ENCODE measurements around the gene OR5F1. TPM values are rescaled to one million over a fixed set of nuclear protein-coding genes. Genes with fewer than 3 reads are reported as not detected.

The OR5F1 gene
- total RNA-seq: not detected

GRCh38 chr11:55994525-55994924 is at the start of gene OR5F1:
OR5F1 (minus strand) TSS chr11:55994625; CDS start chr11:55994625, 0 bp downstream.
- Mint-ChIP-seq H3K9me3 (peaks cover 30% of the 10 kb centered on the region), H3K4me3 (no peak within 1 kb of the TSS), H3K36me3 (ENCODE audit: low read depth) (no peaks in the 10 kb centered on the region), H3K27me3 (no peaks in the 10 kb centered on the region), H3K4me1 (no peaks in the 10 kb centered on the region), H3K27ac (no peak within 1 kb of the TSS)
- ATAC-seq (replicated peaks): no peak

DNA sequence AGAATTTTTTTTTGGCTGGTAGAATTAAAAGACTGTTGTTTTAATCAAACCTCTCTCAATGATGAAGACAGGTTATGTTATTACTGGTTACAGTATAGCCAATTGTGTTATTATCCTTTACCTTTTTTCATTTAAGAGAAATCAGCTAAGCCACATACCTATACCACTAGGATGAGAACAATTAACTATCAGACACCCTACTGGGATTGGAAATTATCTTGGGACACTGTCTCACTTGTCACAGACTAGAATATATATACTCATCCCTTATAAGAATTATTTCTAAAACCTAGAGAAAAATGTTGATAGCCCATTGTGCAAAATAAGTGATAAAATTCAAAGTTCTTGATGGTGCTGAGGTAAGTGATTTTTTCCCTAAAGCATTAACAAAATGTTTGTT is 32.9 kb upstream of the OR5F1 start, which contains the start of gene OR5AS1:
Gene OR5AS1, plus strand, starts transcription at position 301 of the 400 bp plus-strand sequence. CDS start 2,765 bp downstream, outside the sequence.
- H3K27me3 Mint-ChIP-seq: no peaks in the 10 kb centered on the region
- H3K9me3 Mint-ChIP-seq: peaks cover 8% of the 10 kb centered on the region
- no peak within 1 kb of the TSS for H3K27ac Mint-ChIP-seq
- H3K4me3 Mint-ChIP-seq: no peak within 1 kb of the TSS
- H3K36me3 Mint-ChIP-seq (ENCODE audit: low read depth): no peaks in the 10 kb centered on the region
- H3K4me1 Mint-ChIP-seq: no peaks in the 10 kb centered on the region
- ATAC-seq (replicated peaks): no peak

GRCh38 chr11:56013805-56014204 is 19.4 kb upstream of the OR5F1 start:
- no peak for ATAC-seq (replicated peaks)
- Mint-ChIP-seq H3K27ac (no peak overlapping the region), H3K4me3 (no peak overlapping the region), H3K27me3 (no peaks in the 10 kb centered on the region), H3K36me3 (ENCODE audit: low read depth) (no peaks in the 10 kb centered on the region), H3K4me1 (no peaks in the 10 kb centered on the region), H3K9me3 (peaks cover 12% of the 10 kb centered on the region)

GRCh38 chr11:56010716-56011115 is 16.3 kb upstream of the OR5F1 start:
- Mint-ChIP-seq H3K36me3 (ENCODE audit: low read depth) (no peaks in the 10 kb centered on the region), H3K9me3 (peaks cover 16% of the 10 kb centered on the region), H3K4me1 (no peaks in the 10 kb centered on the region), H3K27me3 (no peaks in the 10 kb centered on the region), H3K27ac (no peak overlapping the region), H3K4me3 (no peak overlapping the region)
- no peak for ATAC-seq (replicated peaks)

- no peak overlapping the region for H3K27ac Mint-ChIP-seq
- H3K36me3 Mint-ChIP-seq (ENCODE audit: low read depth): no peaks in the 10 kb centered on the region
- H3K4me3 Mint-ChIP-seq: no peak overlapping the region
- H3K27me3 Mint-ChIP-seq: no peaks in the 10 kb centered on the region
- H3K9me3 Mint-ChIP-seq: peaks cover 20% of the 10 kb centered on the region
- no peaks in the 10 kb centered on the region for H3K4me1 Mint-ChIP-seq
- no peak for ATAC-seq (replicated peaks)
Observed at GRCh38 chr11:55970935-55971334, 23.5 kb downstream of the OR5F1 start.

DNA sequence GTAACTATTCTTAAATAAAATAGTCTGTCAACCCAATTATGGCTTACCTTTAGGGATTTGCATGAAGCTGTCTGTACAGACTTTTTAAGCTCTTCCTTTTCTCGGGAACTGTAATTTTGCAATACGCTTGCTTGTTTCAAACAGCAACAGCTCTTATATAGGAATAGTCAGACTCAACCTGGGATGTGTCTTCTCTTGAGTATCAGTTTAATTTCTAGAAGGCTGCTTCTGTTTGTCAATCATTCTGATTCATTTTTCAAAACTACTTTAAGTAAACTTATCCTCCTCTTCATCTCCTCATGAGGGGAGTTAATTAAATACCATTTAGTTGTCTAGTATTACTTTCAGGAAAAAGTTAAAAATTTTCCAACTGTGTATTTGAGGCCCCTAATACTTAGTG is 24.6 kb downstream of the OR5F1 start, which contains the start of gene OR10AG1:
Gene OR10AG1, minus strand, starts transcription at position 101 of the 400 bp plus-strand sequence. Its CDS starts 38 bp downstream, at position 63.
- Mint-ChIP-seq H3K4me3 (no peak within 1 kb of the TSS), H3K27ac (no peak within 1 kb of the TSS), H3K27me3 (no peaks in the 10 kb centered on the region), H3K36me3 (ENCODE audit: low read depth) (no peaks in the 10 kb centered on the region), H3K4me1 (no peaks in the 10 kb centered on the region), H3K9me3 (peaks cover 20% of the 10 kb centered on the region)
- no peak for ATAC-seq (replicated peaks)

GRCh38 chr11:55967914-55968313 is 26.5 kb downstream of the OR5F1 start:
- no peak overlapping the region for H3K27ac Mint-ChIP-seq

DNA sequence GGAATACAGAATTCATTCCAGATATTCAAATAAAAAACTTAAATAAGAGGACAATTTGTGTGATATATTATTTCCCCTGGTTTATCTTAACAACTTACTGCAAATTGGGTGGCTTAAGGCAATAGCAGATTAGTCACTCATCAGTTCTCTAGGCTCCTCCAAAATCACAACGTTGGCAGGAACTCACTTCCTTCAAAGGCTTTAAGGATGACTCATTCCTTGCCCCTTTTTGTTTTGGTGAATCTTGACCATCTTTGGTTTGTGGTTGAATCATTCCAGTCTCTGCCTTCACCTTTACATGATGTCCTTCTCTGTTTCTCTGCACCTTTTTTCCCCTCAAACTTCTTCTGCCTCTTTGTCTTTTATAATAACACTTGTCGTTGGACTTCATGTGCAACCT is 28.0 kb downstream of the OR5F1 start:
- no peak overlapping the region for H3K27ac Mint-ChIP-seq
- H3K4me1 Mint-ChIP-seq: no peaks in the 10 kb centered on the region
- H3K27me3 Mint-ChIP-seq: no peaks in the 10 kb centered on the region
- H3K9me3 Mint-ChIP-seq: peaks cover 15% of the 10 kb centered on the region
- H3K4me3 Mint-ChIP-seq: no peak overlapping the region
- no peak for ATAC-seq (replicated peaks)
- no peaks in the 10 kb centered on the region for H3K36me3 Mint-ChIP-seq (ENCODE audit: low read depth)

More at GRCh38 chr11:55967914-55968313, 26.5 kb downstream of the OR5F1 start:
- ATAC-seq (replicated peaks): no peak
- Mint-ChIP-seq H3K9me3 (peaks cover 20% of the 10 kb centered on the region), H3K4me1 (no peaks in the 10 kb centered on the region), H3K27me3 (no peaks in the 10 kb centered on the region), H3K4me3 (no peak overlapping the region), H3K36me3 (ENCODE audit: low read depth) (no peaks in the 10 kb centered on the region)

- Mint-ChIP-seq H3K4me1 (no peaks in the 10 kb centered on the region), H3K27me3 (no peaks in the 10 kb centered on the region), H3K36me3 (ENCODE audit: low read depth) (no peaks in the 10 kb centered on the region), H3K27ac (no peak overlapping the region), H3K9me3 (peaks cover 5% of the 10 kb centered on the region), H3K4me3 (no peak overlapping the region)
- ATAC-seq (replicated peaks): no peak
Observed at GRCh38 chr11:55956521-55956920, 37.9 kb downstream of the OR5F1 start.

DNA sequence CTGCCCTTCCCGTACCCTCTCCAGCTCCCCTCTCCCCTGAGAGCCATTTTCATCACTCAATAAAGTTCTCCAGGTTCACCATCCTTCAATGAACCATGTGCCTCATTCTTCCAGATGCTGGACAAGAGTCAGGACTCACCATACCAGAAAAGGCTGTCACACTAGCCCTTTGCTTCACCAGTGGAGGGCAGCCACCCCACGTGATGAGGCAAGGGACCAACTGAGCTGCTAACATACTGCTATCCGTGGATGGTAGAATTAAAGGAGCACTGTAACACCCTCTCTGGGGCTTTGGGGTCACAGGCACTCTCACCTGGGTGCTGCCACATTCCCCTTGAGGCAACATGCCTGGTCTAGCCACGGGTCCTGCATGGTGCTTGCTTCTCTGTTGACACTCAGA is 45.1 kb downstream of the OR5F1 start:
- ATAC-seq (replicated peaks): no peak
- H3K27me3 Mint-ChIP-seq: no peaks in the 10 kb centered on the region
- H3K9me3 Mint-ChIP-seq: peaks cover 14% of the 10 kb centered on the region
- H3K27ac Mint-ChIP-seq: no peak overlapping the region
- H3K4me1 Mint-ChIP-seq: no peaks in the 10 kb centered on the region
- H3K36me3 Mint-ChIP-seq (ENCODE audit: low read depth): no peaks in the 10 kb centered on the region
- H3K4me3 Mint-ChIP-seq: no peak overlapping the region

Other genes with a start within 250 kb of the OR5F1 start
- gene OR5D13, start 221.2 kb downstream of the OR5F1 start, total RNA-seq: not detected
- not detected for gene OR5D14, start 199.1 kb downstream of the OR5F1 start, total RNA-seq
- gene OR5L1, start 183.3 kb downstream of the OR5F1 start, total RNA-seq: not detected
- gene OR5D18, start 175.0 kb downstream of the OR5F1 start, total RNA-seq: not detected
- not detected for gene OR5L2, start 167.4 kb downstream of the OR5F1 start, total RNA-seq
- gene OR5D16, start 155.9 kb downstream of the OR5F1 start, total RNA-seq: not detected
- not detected for gene TRIM51, start 111.3 kb downstream of the OR5F1 start, total RNA-seq
- not detected for gene OR5W2, start 80.0 kb downstream of the OR5F1 start, total RNA-seq
- not detected for gene OR5I1, start 58.2 kb downstream of the OR5F1 start, total RNA-seq
- gene OR10AG1, start 24.7 kb downstream of the OR5F1 start, total RNA-seq: not detected
- not detected for gene OR5AS1, start 33.0 kb upstream of the OR5F1 start, total RNA-seq
- gene OR8I2, start 98.7 kb upstream of the OR5F1 start, total RNA-seq: not detected
- not detected for gene OR8H2, start 109.1 kb upstream of the OR5F1 start, total RNA-seq
- gene OR8H3, start 127.7 kb upstream of the OR5F1 start, total RNA-seq: not detected
- not detected for gene OR8J3, start 145.6 kb upstream of the OR5F1 start, total RNA-seq
- not detected for gene OR8K5, start 165.7 kb upstream of the OR5F1 start, total RNA-seq
- not detected for gene OR5J2, start 182.0 kb upstream of the OR5F1 start, total RNA-seq
- gene OR5T2, start 239.6 kb upstream of the OR5F1 start, total RNA-seq: not detected